Stimulated activated CD4-positive, alpha-beta T cell treated with anti-CD3 and anti-CD28 coated beads, TNF-alpha, amount 100 ng/mL, for 1 hour (primary cell): ENCODE results near the gene PLCB4.

Experiments used
- DNase-seq, 3 donors: peaks; one replicate each; pipeline ENCODE4 v3.0.0-alpha.2; 2020; ENCODE audit warnings: low read depth in 3 of 3, low spot score in 1 of 3

Gene PLCB4

DNA sequence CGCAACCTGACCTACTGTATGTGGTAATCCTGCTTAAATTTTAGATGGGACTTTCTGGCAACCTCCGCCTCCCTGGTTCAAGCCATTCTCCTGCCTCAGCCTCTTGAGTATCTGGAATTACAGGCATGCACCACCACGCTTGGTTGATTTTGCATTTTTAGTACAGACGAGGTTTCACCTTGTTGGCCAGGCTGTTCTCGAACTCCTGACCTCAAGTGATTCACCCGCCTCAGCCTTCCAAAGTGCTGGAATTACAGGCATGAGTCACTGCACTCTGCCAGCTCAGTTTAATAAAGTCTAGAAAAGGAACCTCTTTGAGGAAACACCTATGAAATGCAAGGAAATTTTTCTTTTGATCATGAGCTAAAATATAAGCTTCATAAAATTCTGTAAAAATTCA, 9.0 kb upstream of the PLCB4 start:
- no peak for DNase-seq

DNA sequence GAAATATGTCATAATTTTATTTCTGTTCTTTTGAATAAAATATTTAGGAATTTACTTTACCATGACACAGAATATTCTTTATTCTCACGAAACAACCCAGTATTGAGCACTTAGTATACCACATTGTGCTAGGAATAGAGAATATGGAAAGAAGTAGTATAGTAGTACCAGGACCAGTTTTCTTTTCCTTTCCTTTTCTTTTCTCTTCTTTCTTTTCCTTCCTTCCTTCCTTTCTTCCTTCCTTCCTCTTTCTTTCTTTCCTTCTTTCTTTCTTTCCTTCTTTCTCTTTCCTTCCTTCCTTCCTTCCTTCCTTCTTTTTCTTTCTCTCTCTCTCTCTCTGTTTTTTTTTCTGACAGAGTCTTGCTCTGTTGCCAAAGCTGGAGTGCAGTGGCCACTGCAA, 7.5 kb upstream of the PLCB4 start:
- no peak for DNase-seq

DNA sequence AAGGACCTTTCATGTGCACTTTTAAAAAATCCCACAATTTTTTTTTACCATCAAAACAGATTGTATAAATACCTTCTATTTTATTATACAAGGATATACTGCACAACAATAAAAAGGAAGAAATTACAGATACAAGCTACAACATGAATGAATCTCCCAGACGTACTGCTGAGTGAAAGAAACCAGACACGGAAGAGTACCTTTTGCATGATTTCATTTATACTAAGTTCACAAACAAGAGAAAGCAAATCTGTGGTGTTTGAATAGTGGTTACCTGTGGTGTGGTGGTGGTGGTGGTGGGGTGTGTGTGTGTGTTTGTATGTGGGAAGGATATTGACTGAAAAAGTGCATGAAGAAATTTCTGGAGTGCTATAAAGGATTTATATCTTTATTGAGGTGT, 6.8 kb upstream of the PLCB4 start:
- DNase-seq: no peak

DNA sequence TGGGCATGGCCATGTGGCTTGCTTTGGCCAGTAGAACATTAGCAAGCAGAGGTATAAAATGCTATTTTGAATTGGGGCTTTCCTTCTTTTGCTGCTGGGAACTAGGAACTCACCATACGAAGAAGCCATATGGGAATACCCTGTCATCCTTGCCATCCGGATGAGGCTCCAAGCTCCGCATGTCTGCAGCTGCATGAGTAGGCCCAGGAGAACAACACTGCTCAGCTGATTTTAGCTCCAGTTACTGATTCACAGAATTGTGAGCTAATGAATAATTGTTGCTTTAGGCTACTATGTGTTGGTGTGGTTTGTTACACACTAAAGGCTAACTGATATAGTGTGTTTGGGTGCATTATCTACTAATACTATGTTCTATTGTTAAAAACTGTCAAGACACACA, 2.7 kb upstream of the PLCB4 start:
- no peak for DNase-seq

DNA sequence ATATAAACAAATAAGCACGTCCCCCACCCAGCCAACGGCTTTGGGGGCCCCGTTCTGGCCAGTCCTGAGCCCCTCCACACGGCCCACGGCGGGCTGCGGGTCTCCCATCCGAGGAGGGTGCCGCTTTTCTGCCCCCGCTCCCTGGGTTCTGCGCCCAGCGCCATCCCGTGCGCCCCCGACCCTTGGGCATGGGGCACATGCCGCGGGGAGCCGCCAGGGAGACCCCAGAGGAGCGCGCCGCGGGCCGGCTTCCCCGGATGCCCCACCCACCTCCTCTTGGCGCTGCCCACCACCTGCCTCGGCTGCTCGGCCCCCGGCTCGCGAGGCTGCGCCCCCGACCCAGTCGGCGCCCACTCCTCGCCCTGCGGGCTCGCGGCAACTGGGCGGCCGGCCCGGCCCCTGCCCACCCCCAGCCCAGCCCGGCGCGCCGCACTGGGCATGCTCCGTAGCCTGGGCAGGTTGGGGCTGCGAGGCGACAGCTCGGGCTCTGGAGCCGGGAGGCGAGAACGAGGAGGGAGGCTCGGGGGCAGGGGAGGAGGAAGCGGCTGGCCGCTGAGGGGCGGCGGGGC, 570 bp upstream of the PLCB4 start:
- no peak for DNase-seq

DNA sequence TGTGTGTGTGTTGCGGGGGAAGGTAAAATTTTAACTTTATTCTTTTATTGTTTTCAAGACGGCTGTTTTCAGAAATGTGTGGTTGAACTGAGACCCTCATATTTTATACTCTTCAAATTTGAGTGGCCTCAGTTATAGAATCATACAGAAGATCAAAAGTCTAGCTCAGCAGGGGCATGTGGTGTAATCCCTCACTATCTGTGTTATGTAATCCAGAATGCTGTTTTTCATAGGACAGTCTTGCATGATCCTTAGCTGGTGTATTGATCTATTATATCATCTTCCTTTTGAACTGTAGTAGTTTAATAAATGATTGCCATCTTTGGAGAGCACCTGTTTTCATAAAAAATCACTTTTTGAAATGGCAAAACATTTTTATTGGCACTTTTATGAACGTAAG, 1.4 kb downstream of the PLCB4 start:
- no peak for DNase-seq

DNA sequence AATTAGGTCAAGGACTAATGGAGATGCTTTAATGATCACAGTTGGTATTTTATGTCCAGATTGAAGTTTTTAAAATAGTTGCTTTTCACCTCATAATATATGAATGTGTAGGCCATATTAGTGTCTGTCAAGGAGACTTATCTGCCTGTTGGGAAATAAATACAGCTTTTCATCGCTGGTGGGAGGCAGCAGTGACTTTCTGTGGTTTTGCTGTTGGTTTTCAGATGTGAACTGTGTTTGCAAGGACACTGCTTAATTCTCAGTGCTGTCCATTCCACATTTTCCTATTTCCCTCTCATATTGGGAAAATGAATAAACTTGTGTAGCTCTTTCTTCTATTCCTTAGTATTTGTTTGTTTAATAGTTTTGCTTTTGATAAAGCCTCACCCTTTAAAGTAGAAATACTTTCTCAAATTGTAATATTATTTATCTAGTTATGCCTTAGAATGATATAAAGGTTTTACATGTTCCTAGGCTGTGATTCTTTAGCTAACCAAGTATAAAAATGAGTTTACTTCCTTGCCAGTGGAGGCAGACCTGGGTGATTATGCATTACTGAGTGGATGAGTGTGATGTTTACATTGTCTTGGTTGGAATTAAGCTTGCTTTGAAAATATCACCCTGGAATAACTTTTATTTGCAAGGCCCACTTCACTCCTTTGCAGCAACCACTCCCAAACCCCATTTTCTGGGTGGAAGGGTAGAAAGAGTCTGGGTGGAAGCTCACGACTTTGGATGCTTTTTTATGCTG, 3.3 kb downstream of the PLCB4 start:
- no peak for DNase-seq

DNA sequence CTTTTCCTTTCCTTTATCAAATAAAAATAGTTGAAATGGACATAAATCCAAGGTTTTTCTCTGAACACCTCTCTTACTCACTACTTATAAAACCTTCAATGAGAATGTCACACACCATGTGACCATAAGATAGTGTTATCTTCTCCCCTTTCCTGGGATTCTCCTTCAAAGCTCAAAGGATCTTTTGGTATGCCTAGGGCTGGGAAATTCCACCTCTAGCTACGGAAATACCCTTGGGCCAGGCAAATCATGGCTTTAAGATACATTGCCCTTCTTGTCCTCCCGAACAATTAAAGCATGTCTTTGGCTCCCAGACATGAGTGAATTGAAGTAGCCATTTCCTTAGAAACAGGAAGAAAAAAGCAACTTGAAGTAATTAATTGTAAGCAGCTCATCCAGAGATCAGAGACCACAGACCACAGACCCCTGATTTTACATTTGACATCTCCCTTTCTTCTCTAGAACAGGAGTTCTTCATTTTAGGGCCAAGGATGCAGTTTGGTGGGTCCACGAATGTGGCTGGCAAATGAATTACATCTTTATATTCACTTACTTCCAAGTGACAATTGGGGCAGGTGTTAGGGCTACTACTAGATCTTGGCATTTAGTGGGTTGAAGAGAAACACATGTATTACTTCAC, 4.1 kb downstream of the PLCB4 start:
- DNase-seq: no peak

DNA sequence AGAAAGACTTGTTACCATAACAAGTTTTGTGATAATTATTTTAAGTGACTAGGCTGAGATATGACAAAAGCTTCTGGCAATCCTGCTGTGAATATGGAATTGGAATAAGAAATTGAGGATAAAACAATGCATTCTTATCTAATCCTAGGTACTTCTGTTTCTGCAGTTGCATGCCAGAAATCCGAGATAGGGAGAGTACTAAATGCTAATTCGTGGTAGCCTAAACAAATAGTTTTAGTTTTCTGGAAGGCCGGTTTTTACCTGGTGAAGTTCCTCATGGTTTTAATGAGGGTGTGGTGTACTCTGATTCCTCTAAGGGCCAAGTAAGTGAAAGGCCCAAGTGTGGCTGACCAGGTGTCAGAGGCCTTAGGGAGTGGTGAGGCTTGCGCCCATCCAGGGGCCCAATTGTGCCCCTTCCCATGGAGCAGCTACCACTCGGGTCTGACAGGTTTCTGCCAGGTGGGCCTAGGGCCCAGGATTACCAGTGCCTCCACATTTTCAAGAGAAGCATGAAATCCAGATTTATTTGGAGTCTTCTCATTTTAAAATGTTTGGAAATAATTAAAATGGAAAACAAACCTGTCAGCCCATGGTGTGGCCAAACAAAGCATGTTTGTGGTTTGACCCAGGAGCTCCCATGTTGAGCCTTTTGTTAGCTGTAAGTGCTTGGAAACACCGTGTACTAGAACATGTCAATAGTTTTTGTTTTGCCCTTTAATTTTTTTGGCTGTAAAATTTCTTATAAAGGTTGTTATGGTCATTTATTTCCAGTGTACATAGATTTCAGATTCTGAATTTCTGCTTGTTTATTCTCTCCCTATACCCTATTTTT, 6.6 kb downstream of the PLCB4 start:
- no peak for DNase-seq

DNA sequence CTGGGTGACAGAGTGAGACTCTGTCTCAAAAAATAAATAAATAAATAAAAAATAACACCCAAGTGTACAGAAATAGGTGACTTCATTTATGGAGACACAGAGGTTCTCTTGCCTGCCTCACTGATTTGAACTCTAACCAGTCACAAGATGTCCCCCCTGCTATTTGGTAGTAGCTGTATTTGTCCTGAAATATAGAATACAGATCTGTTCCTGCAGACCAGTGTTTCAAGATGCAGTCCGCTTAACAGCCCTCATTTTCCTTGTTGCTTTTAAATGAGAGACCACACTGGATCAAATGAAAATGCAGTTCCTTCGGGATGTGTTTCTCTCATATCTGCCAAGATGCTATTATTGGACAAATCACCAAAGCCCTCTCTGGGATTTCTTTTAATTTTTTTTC, 7.6 kb downstream of the PLCB4 start:
- no peak for DNase-seq

DNA sequence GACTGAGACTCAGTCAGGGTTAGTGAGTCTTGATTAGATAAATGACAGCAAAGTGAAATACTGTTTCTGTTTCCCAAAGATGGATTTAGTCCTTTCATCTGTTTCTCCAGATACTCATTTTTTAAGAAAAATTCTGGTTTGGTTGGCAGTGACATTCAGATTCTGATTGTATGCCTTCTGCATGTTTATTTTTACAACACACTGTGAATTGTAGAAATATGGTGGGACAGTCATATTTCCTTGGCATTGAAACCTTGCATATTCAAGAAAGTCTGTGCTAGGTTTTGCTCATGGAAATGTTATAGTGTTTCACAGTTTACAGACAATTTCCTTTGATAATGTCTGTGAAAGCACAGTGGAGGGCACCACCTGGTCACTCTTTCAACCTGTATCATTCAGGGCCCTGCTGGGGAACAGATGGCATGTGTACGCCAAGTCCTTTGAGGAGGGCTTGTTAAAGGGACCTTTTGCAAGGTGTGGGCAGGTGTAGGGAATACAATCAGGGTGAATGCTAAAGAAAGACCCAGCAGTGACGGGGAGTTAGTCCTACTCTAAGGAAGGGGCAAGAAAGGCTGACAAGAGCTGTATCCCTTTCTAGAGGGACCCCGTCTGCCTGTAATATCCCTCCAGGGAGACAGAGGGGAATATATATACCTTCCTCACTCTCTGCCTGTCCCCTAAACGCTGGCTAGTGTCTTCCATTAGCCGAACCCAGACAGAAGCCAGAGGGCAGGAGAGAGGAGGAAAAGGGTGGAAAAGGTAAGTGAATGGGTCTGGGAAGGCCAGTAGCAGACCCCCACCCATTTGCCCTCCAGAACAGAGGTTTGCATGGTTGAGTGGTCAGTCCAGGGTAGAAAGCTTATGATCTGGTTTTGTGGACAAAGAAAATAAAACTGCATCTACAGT, 10.2 kb downstream of the PLCB4 start:
- DNase-seq: no peak

DNA sequence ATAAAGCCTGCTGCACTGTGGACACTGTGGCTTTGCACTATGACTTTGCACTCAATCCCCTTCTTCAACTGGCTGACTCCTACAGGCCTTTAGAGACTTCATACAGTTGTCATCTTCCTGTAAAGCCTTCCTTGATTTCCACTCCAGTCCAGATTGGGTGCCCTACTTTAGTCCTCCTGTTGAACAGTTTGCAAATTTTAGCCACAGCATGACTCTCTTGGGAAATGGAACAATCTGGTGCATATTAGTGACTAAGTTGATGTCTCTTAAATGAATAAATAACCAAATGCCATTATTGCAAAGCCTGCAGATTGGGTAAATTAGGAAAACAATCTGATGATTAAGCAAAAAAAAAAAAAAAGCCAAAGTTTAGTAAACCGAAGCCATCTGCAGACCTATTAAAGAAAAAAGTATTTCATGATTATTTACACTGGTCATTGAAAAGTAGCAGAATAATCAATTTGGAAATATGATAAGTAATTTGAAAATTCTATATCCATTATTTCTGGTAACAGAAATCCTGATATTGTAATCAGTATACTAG, 12.6 kb downstream of the PLCB4 start:
- no peak for DNase-seq

DNA sequence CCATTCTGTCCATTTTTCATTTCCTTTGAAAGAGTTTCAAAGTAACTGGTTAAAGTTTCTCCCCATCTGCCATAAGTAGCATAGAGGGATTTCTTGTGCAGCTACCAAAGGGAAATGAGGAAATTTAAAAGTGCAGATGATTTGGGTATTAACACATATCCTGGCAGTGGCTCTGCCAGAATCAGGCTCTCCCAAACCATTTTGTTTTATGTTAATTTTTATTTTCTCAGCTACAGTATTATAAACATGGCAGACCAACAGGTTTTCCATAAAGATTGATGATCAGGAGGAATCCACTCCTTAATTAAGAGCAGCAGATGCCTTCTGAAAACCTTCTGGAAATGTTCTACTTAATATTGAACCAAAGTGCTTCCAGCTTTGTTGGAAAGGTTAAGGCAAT, 13.9 kb downstream of the PLCB4 start:
- no peak for DNase-seq

DNA sequence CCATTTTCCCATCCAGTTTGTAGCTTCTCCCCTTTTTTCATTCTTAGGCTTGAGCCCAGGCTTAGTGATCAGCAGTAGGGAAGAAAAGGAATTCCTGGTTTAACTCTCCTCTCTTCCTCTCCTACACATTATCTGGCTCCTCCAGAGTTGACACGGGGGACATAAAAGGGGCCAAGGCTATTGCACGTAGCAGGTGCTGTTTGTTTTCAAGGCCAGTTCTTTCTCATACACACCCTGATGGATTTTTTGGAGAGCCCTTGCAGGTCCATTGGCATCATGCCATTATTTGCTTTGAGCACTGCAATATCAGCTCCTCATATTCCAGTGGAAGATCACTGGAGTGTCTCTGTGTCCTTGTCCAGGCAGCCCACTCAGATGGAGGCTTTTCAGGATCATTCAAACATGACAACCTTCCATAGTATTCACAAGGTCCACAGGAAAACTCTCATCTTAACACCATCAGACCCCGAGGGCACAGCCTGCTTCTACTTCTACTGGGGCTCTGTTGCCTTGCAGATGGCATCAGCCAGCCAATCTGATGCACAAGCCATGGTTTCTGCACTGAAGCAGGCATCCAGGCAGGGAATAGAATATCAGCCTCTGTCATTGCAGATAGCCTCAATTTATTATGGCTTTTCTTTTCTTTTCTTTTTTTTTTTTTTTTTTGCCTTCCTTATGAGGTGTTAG, 18.8 kb downstream of the PLCB4 start:
- no peak for DNase-seq

DNA sequence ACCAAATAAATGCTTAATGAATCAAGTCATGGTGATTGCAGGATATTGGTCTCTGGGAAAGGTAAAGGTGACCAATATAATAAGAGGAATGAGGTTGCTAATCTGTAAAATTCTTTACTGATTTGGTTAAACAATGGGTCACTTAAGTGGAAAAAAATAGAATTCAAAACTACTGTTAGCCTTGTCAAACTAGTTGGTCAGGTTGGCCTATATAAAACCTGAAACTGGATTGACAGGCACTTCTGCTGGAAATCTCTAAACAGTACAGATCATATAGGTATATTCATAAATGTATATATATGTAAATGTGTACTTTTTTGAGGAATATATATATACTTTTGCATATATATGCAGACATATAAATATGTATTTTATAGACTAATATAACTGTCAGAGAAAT, 19.7 kb downstream of the PLCB4 start:
- no peak for DNase-seq

DNA sequence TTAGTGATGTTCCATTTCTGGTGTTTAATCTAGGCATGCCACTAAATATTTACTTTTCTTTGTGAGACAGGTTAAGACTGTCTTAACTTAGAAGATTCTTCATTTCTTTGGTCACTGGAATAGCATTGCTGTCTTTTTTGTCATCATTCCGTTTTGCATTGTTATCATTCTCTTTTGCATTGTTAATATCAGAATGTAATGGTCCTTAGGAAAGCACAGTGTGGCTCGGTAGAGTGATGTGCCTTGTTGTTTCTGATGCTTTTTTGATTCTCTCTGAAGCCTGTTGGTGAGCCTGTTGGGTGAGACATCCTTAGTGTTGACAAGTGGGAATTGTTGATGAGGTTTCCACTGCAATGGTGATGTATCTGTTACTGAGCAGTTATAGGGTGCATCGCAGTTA, 23.2 kb downstream of the PLCB4 start:
- no peak for DNase-seq

DNA sequence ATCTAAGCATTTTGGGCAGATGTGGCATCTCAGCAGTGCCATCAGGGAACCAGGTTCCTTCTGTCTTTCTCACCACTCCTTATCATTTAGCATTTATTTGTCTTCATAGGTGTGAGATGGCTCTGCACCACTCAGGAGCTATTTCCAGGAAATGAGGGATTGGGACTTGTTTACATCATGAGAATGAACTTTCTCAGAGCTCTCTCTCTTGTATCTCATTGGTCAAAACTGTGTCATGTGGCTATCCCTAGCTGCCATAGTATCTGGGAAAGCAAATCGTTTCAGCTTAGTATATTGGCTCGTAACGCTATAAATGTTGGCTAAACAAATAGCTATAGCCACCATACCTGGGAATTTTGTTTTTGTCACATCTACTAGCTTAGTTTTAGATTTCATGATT, 23.8 kb downstream of the PLCB4 start:
- no peak for DNase-seq

DNA sequence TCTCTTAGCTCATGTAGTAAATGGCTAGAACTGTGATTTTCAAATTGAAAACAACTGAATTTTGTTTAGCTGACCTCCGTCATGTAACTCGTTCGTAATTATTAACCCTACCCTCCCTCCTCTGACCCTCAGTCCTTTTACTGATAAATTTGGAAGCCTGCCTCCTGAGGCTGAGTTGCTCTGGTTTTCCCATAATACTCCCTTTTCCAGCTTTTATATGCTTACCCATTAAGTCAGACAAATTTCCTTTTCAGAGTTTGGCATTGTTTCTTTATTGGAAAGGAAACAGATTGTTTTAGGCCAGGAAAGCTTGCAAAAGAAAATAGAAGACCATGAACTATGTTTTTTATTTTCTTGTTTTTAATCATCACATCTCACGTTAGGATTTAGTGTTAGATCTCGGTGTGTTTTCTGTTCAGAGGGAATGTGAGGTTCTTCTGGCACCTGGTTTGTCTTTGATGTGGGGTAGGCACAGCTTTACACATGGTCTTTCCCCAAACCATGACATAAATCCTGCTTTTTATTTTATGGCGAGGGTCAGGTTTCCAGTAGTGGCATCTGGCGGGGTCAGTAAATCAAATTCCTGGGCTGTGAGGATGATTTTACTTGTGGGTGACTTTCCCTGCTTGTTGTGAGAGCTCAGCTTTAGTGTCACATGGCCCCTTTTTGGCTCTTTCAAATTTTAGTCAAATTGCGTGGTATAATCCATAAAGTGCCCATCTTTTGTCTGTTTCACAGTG, 24.5 kb downstream of the PLCB4 start:
- no peak for DNase-seq

DNA sequence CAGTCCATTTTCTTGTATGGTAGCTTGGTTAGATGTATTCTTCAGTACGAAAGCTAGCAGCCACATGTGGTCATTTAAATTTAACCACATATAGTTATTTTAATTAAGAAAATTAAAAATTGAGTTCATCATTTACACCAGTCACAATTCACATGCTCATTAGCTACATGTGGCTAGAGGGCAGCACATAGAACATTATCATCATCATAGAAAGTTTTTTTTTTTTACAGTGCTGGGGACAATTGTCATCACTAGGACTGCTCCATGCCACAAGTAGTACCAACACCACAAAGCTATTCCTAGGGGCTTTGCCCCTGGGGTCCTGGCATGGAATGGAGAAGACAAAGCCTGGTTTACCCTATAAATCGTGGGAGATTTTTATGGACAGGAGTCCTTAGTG, 30.5 kb downstream of the PLCB4 start:
- no peak for DNase-seq
